Measurements from ENCODE around the gene ST3GAL6. TPM values are rescaled to one million over a fixed set of nuclear protein-coding genes. Genes with fewer than 3 reads are reported as not detected.
A peak's percentile ranks its signal among the peaks of the same experiment; 100 is the strongest.

The ST3GAL6 gene
- total RNA-seq, 2 donors from 2014 or later: 1.7 to 2.8 TPM

- no peak for DNase-seq
These were observed 6.3 kb downstream of the ST3GAL6 start for GRCh38 chr3:98769448-98769847.

GRCh38 chr3:98770261-98771039 lies 7.3 kb downstream of the ST3GAL6 start:
- intact Hi-C loops (cut with DNase I, micrococcal nuclease): no loop called here
- ATAC-seq (no peak), DNase-seq (peak in 1 of 2 donors; percentile 32)

More at GRCh38 chr3:98769448-98769847, 6.3 kb downstream of the ST3GAL6 start:
- intact Hi-C loops (cut with DNase I, micrococcal nuclease): no loop called here
- no peak for ATAC-seq

- DNase-seq (no peak), ATAC-seq (no peak)
- intact Hi-C loops (cut with DNase I, micrococcal nuclease): no loop called here
These were observed 8.9 kb downstream of the ST3GAL6 start for GRCh38 chr3:98772022-98772421.

- intact Hi-C loops (cut with DNase I, micrococcal nuclease): no loop called here
- DNase-seq (no peak), ATAC-seq (no peak)
These were observed 12.5 kb downstream of the ST3GAL6 start for GRCh38 chr3:98775459-98776139.

- ATAC-seq (no peak), DNase-seq (no peak)
- intact Hi-C loops (cut with DNase I, micrococcal nuclease): no loop called here
These were observed 13.0 kb downstream of the ST3GAL6 start for GRCh38 chr3:98776140-98776493.

- no peak for DNase-seq
- no peak for ATAC-seq
- intact Hi-C loops (cut with DNase I, micrococcal nuclease): no loop called here
These were observed 14.1 kb downstream of the ST3GAL6 start for GRCh38 chr3:98777286-98777685.

GRCh38 chr3:98777801-98778220 lies 14.7 kb downstream of the ST3GAL6 start:
- DNase-seq (no peak), ATAC-seq (no peak)
- intact Hi-C loops (cut with DNase I, micrococcal nuclease): no loop called here

- ATAC-seq: no peak
- intact Hi-C loops (cut with DNase I, micrococcal nuclease): no loop called here
These were observed 15.2 kb downstream of the ST3GAL6 start for GRCh38 chr3:98778383-98778782.

GRCh38 chr3:98778852-98779413 lies 15.8 kb downstream of the ST3GAL6 start:
- DNase-seq (no peak), ATAC-seq (no peak)
- intact Hi-C loops (cut with DNase I, micrococcal nuclease): no loop called here

More at GRCh38 chr3:98778383-98778782, 15.2 kb downstream of the ST3GAL6 start:
- DNase-seq: no peak

GRCh38 chr3:98779541-98780335 lies 16.6 kb downstream of the ST3GAL6 start:
- DNase-seq: no peak
- intact Hi-C loops (cut with DNase I, micrococcal nuclease): no loop called here
- ATAC-seq: no peak

- ATAC-seq (no peak), DNase-seq (no peak)
- intact Hi-C loops (cut with DNase I, micrococcal nuclease): no loop called here
These were observed 17.2 kb downstream of the ST3GAL6 start for GRCh38 chr3:98780343-98780742.

GRCh38 chr3:98782824-98783500 lies 19.8 kb downstream of the ST3GAL6 start:
- DNase-seq (no peak), ATAC-seq (no peak)
- intact Hi-C loops (cut with DNase I, micrococcal nuclease): no loop called here

GRCh38 chr3:98784042-98784441 lies 20.9 kb downstream of the ST3GAL6 start:
- ATAC-seq: no peak
- intact Hi-C loops (cut with DNase I, micrococcal nuclease): no loop called here
- DNase-seq: no peak

- ATAC-seq: no peak
- DNase-seq: no peak
- intact Hi-C loops (cut with DNase I, micrococcal nuclease): no loop called here
These were observed 21.8 kb downstream of the ST3GAL6 start for GRCh38 chr3:98784666-98785600.

GRCh38 chr3:98786364-98787006 lies 23.3 kb downstream of the ST3GAL6 start:
- intact Hi-C loops (cut with DNase I, micrococcal nuclease): no loop called here
- ATAC-seq: no peak
- DNase-seq: no peak

GRCh38 chr3:98787181-98787580 lies 24.0 kb downstream of the ST3GAL6 start:
- ATAC-seq: no peak
- no peak for DNase-seq
- intact Hi-C loops (cut with DNase I, micrococcal nuclease): no loop called here

GRCh38 chr3:98788651-98789050 lies 25.5 kb downstream of the ST3GAL6 start:
- DNase-seq (no peak), ATAC-seq (no peak)
- intact Hi-C loops (cut with DNase I, micrococcal nuclease): no loop called here
